Stimulated activated CD8-positive, alpha-beta memory T cell treated with anti-CD3 and anti-CD28 coated beads, Interleukin-4, amount 100 ng/mL, for 1 hour (primary cell): ENCODE data around the gene RAE1.

Experiments
- DNase-seq, 2 donors: peaks; one replicate each; pipeline ENCODE4 v3.0.0-alpha.2; 2020; ENCODE audit warnings: low read depth in 2 of 2, low spot score in 1 of 2

The RAE1 gene

GRCh38 chr20:57398901-57399535 lies 48.0 kb downstream of the RAE1 start:
- no peak for DNase-seq

- no peak for DNase-seq
These were observed 48.6 kb downstream of the RAE1 start for GRCh38 chr20:57399587-57400155.

GRCh38 chr20:57400231-57400701 lies 49.2 kb downstream of the RAE1 start:
- DNase-seq, result no peak

- DNase-seq, result no peak
These were observed 49.9 kb downstream of the RAE1 start for GRCh38 chr20:57400821-57401564.

GRCh38 chr20:57401565-57401918 lies 50.5 kb downstream of the RAE1 start:
- DNase-seq, result no peak

- DNase-seq, result no peak
These were observed 51.4 kb downstream of the RAE1 start for GRCh38 chr20:57402206-57403125.

GRCh38 chr20:57403216-57403615 lies 52.2 kb downstream of the RAE1 start:
- DNase-seq, result no peak

- no peak for DNase-seq
These were observed 53.0 kb downstream of the RAE1 start for GRCh38 chr20:57404006-57404405.

- no peak for DNase-seq
These were observed 53.5 kb downstream of the RAE1 start for GRCh38 chr20:57404419-57405072.

GRCh38 chr20:57405236-57406016 lies 54.4 kb downstream of the RAE1 start:
- DNase-seq, result no peak

- DNase-seq, result no peak
These were observed 56.5 kb downstream of the RAE1 start for GRCh38 chr20:57407541-57407956.

GRCh38 chr20:57408131-57408530 lies 57.1 kb downstream of the RAE1 start:
- DNase-seq, result no peak

GRCh38 chr20:57408536-57409233 lies 57.6 kb downstream of the RAE1 start:
- DNase-seq, result no peak

GRCh38 chr20:57409316-57409671 lies 58.2 kb downstream of the RAE1 start:
- no peak for DNase-seq

GRCh38 chr20:57409672-57410397 lies 58.8 kb downstream of the RAE1 start:
- DNase-seq, result no peak

- DNase-seq, result no peak
These were observed 59.4 kb downstream of the RAE1 start for GRCh38 chr20:57410398-57410920.

GRCh38 chr20:57410924-57411323 lies 59.9 kb downstream of the RAE1 start:
- DNase-seq, result no peak

GRCh38 chr20:57411406-57412283 lies 60.6 kb downstream of the RAE1 start:
- DNase-seq, result no peak
